NK-92 (cell line): ENCODE data around the gene SLC6A1.

Experiments used
- DNase-seq: peaks from one replicate; lab custom pipeline; 2025; ENCODE audit not compliant: unreplicated experiment; lab: John Stamatoyannopoulos, UW

Gene SLC6A1

GRCh38 chr3:11088831-11089230 is 96.3 kb downstream of the SLC6A1 start:
- no peak for DNase-seq
